ENCODE results near the gene IFIT2. TPM values are rescaled to one million over a fixed set of nuclear protein-coding genes. Genes with fewer than 3 reads are reported as not detected.

The IFIT2 gene
- total RNA-seq, 6 experiments from 2014 or later = 8.7 to 14.1 (median 13.0) TPM

GRCh38 chr10:89256962-89257361 lies 44.9 kb upstream of the IFIT2 start:
- no peak overlapping the region for H3K27ac Mint-ChIP-seq
- peaks cover 7% of the 10 kb centered on the region for H3K9me3 Mint-ChIP-seq
- no peak for DNase-seq
- H3K36me3 Mint-ChIP-seq (ENCODE audit: low read depth) = peaks cover 8% of the 10 kb centered on the region
- no peak for TF ChIP-seq CTCF (IDR thresholded peaks at IDR 0.05)
- no peaks in the 10 kb centered on the region; the same call in 1 of the 2 replicates for H3K27me3 Mint-ChIP-seq (ENCODE audit: insufficient read depth)
- H3K4me1 Mint-ChIP-seq (ENCODE audit: low read depth) = peaks cover 27% of the 10 kb centered on the region
- H3K4me3 Mint-ChIP-seq = no peak overlapping the region

- DNase-seq = no peak
- no peaks in the 10 kb centered on the region; the same call in 1 of the 2 replicates for H3K27me3 Mint-ChIP-seq (ENCODE audit: insufficient read depth)
- H3K9me3 Mint-ChIP-seq = peaks cover 7% of the 10 kb centered on the region
- peaks cover 8% of the 10 kb centered on the region for H3K36me3 Mint-ChIP-seq (ENCODE audit: low read depth)
- no peak overlapping the region for H3K4me3 Mint-ChIP-seq
- peaks cover 33% of the 10 kb centered on the region for H3K4me1 Mint-ChIP-seq (ENCODE audit: low read depth)
- H3K27ac Mint-ChIP-seq = no peak overlapping the region
- TF ChIP-seq CTCF (IDR thresholded peaks at IDR 0.05) = no peak
Measured at GRCh38 chr10:89257581-89257980, 44.3 kb upstream of the IFIT2 start.

GRCh38 chr10:89258881-89259280 lies 43.0 kb upstream of the IFIT2 start:
- H3K36me3 Mint-ChIP-seq (ENCODE audit: low read depth) = peaks cover 8% of the 10 kb centered on the region
- H3K9me3 Mint-ChIP-seq = peaks cover 7% of the 10 kb centered on the region
- no peaks in the 10 kb centered on the region; the same call in 1 of the 2 replicates for H3K27me3 Mint-ChIP-seq (ENCODE audit: insufficient read depth)
- no peak for DNase-seq
- H3K4me3 Mint-ChIP-seq = no peak overlapping the region
- TF ChIP-seq CTCF (IDR thresholded peaks at IDR 0.05) = no peak
- no peak overlapping the region for H3K27ac Mint-ChIP-seq
- H3K4me1 Mint-ChIP-seq (ENCODE audit: low read depth) = peaks cover 46% of the 10 kb centered on the region

- peak; percentile 89 for DNase-seq
- no peak for TF ChIP-seq CTCF (IDR thresholded peaks at IDR 0.05)
- H3K36me3 Mint-ChIP-seq (ENCODE audit: low read depth) = no peaks in the 10 kb centered on the region
- peaks cover 68% of the 10 kb centered on the region for H3K4me1 Mint-ChIP-seq (ENCODE audit: low read depth)
- peak overlapping the region; percentile 78 for H3K27ac Mint-ChIP-seq
- no peaks in the 10 kb centered on the region for H3K27me3 Mint-ChIP-seq (ENCODE audit: insufficient read depth)
- peak overlapping the region; percentile 41 for H3K4me3 Mint-ChIP-seq
- no peaks in the 10 kb centered on the region for H3K9me3 Mint-ChIP-seq
Measured at GRCh38 chr10:89262086-89263051, 39.5 kb upstream of the IFIT2 start.

GRCh38 chr10:89263091-89263490 lies 38.8 kb upstream of the IFIT2 start:
- H3K4me3 Mint-ChIP-seq = peak overlapping the region; percentile 41
- peaks cover 68% of the 10 kb centered on the region for H3K4me1 Mint-ChIP-seq (ENCODE audit: low read depth)
- TF ChIP-seq CTCF (IDR thresholded peaks at IDR 0.05) = no peak
- H3K36me3 Mint-ChIP-seq (ENCODE audit: low read depth) = no peaks in the 10 kb centered on the region
- no peaks in the 10 kb centered on the region for H3K9me3 Mint-ChIP-seq
- H3K27ac Mint-ChIP-seq = peak overlapping the region; percentile 78
- no peaks in the 10 kb centered on the region for H3K27me3 Mint-ChIP-seq (ENCODE audit: insufficient read depth)
- peak; percentile 62 for DNase-seq
